IMR-90 (cell line): Measurements from ENCODE around the gene DTX3. TPM values are rescaled to one million over a fixed set of nuclear protein-coding genes. Genes with fewer than 3 reads are reported as not detected.

Experiments used
- ATAC-seq: fragments of 200-7000 bp; cut with Tn5 transposase; 2 replicates; pipeline ENCODE4 v1.9.1; 2020; ENCODE audit warnings: low read depth, mild to moderate bottlenecking, moderate library complexity
- BruUV-seq: library from RNA; stranded (reverse); fragments of 400-500 nt; replicated peaks from 2 replicates; lab custom pipeline; 2021; lab: Mats Ljungman, UMichigan
- CTCF ChIA-PET: fragments of 300-600 bp; formaldehyde crosslinking; extraction: SDS; loops from one replicate; lab custom pipeline; 2021; ENCODE audit warnings: antibody characterized with exemption; lab: Yijun Ruan, JAX
- POLR2A ChIA-PET: fragments of 300-600 bp; sonication (Branson Sonifier 250); formaldehyde crosslinking; loops from one replicate; lab custom pipeline; 2022; ENCODE audit warnings: antibody characterized with exemption; ENCODE audit not compliant: unreplicated experiment; lab: Charles Lee
- DNase-seq: peaks from one replicate; pipeline ENCODE4 v3.0.0; 2013
- H2AFZ ChIP-seq: replicated peaks from 2 replicates; pipeline ENCODE3; 2013; ENCODE audit warnings: low read length, mild to moderate bottlenecking; ENCODE audit not compliant: poor library complexity
- H2AK5ac ChIP-seq: 2 replicates; pipeline ENCODE4 v1.6.1; 2013; ENCODE audit warnings: low read depth, low read length, inconsistent platforms
- H2AK9ac ChIP-seq: replicated peaks from 2 replicates; pipeline ENCODE3; 2013; ENCODE audit warnings: mild to moderate bottlenecking, low read depth, low read length, moderate library complexity; ENCODE audit not compliant: poor library complexity
- H2BK120ac ChIP-seq: 2 replicates; pipeline ENCODE4 v1.6.1; 2013; ENCODE audit warnings: low read depth, low read length, inconsistent platforms
- H2BK15ac ChIP-seq: 3 replicates; pipeline ENCODE4 v1.6.1; 2013; ENCODE audit warnings: low read depth, low read length, inconsistent platforms
- H2BK20ac ChIP-seq: 2 replicates; pipeline ENCODE4 v1.6.1; 2013; ENCODE audit warnings: low read depth, mild to moderate bottlenecking, inconsistent platforms, low read length, moderate library complexity
- H2BK5ac ChIP-seq: 2 replicates; pipeline ENCODE4 v1.6.1; 2013; ENCODE audit warnings: mild to moderate bottlenecking, low read depth, low read length, inconsistent platforms; ENCODE audit not compliant: poor library complexity, severe bottlenecking
- H3K14ac ChIP-seq: replicated peaks from 2 replicates; pipeline ENCODE4 v1.6.1; 2013; ENCODE audit warnings: low read depth, low read length, inconsistent platforms
- H3K18ac ChIP-seq: 2 replicates; pipeline ENCODE4 v1.6.1; 2013; ENCODE audit warnings: low read depth, low read length, control low read depth
- H3K23ac ChIP-seq: 2 replicates; pipeline ENCODE4 v1.6.1; 2013; ENCODE audit warnings: low read depth, low read length, inconsistent platforms
- H3K27ac ChIP-seq: 2 replicates; pipeline ENCODE4 v1.5.1; 2013; ENCODE audit warnings: mild to moderate bottlenecking, control low read depth, low read length; ENCODE audit not compliant: insufficient read depth
- H3K27me3 ChIP-seq: 2 replicates; pipeline ENCODE4 v1.6.1; 2013; ENCODE audit warnings: low read length; ENCODE audit not compliant: control insufficient read depth, insufficient read depth
- H3K36me3 ChIP-seq: 2 replicates; pipeline ENCODE4 v1.6.1; 2013; ENCODE audit warnings: low read length, mixed read lengths; ENCODE audit not compliant: control insufficient read depth, insufficient read depth
- H3K4ac ChIP-seq: 2 replicates; pipeline ENCODE4 v1.6.1; 2013; ENCODE audit warnings: low read depth, low read length, inconsistent platforms
- H3K4me1 ChIP-seq: 2 replicates; pipeline ENCODE4 v1.6.1; 2013; ENCODE audit warnings: low read length, mixed read lengths; ENCODE audit not compliant: control insufficient read depth, insufficient read depth
- H3K4me2 ChIP-seq: 2 replicates; pipeline ENCODE4 v1.6.1; 2013; ENCODE audit warnings: low read depth, mild to moderate bottlenecking, control low read depth, low read length, moderate library complexity
- H3K4me3 ChIP-seq: 2 replicates; pipeline ENCODE4 v1.5.1; 2013; ENCODE audit warnings: low read depth, mild to moderate bottlenecking, control low read depth, low read length, moderate library complexity; ENCODE audit not compliant: insufficient read depth
- H3K56ac ChIP-seq: 2 replicates; pipeline ENCODE4 v1.6.1; 2013; ENCODE audit warnings: low read length, inconsistent platforms; ENCODE audit not compliant: insufficient read depth; ENCODE audit errors: extremely low read depth
- H3K79me1 ChIP-seq, 2 experiments: 2 replicates each; pipeline ENCODE4 v1.6.1; 2013; ENCODE audit warnings: low read length in 2 of 2, inconsistent platforms in 1 of 2, low read depth in 1 of 2
- H3K9ac ChIP-seq: 2 replicates; pipeline ENCODE4 v1.6.1; 2013; ENCODE audit warnings: low read depth, low read length, control low read depth
- H3K9me1 ChIP-seq: 2 replicates; pipeline ENCODE4 v1.6.1; 2013; ENCODE audit warnings: low read length, inconsistent platforms; ENCODE audit not compliant: insufficient read depth
- H3K9me3 ChIP-seq: 2 replicates; pipeline ENCODE4 v1.6.1; 2013; ENCODE audit warnings: low read length; ENCODE audit not compliant: control insufficient read depth, insufficient read depth
- H4K20me1 ChIP-seq: 2 replicates; pipeline ENCODE4 v1.6.1; 2013; ENCODE audit warnings: low read length, inconsistent platforms; ENCODE audit not compliant: insufficient read depth
- H4K5ac ChIP-seq: 2 replicates; pipeline ENCODE4 v1.6.1; 2013; ENCODE audit warnings: mild to moderate bottlenecking, low read depth, low read length, control low read depth
- H4K8ac ChIP-seq, 2 experiments: 2 replicates each; pipeline ENCODE4 v1.6.1; 2013; ENCODE audit warnings: low read depth in 2 of 2, low read length in 2 of 2, control low read depth in 1 of 2, inconsistent platforms in 1 of 2
- H4K91ac ChIP-seq: 2 replicates; pipeline ENCODE4 v1.6.1; 2013; ENCODE audit warnings: low read depth, low read length, inconsistent platforms; ENCODE audit not compliant: insufficient read depth
- BHLHE40 ChIP-seq: fragments of 150-350 bp; IDR thresholded peaks from 2 replicates; pipeline ENCODE4 v1.6.1; 2016; ENCODE audit warnings: mild to moderate bottlenecking, low read depth, low read length
- FOS ChIP-seq: fragments of 150-350 bp; IDR thresholded peaks from 2 replicates; pipeline ENCODE4 v1.6.1; 2016; ENCODE audit warnings: low read depth, low read length
- RCOR1 ChIP-seq: IDR thresholded peaks from 2 replicates; pipeline ENCODE4 v1.6.1; 2012; ENCODE audit warnings: mild to moderate bottlenecking, low read length, improper control_type of control experiment; ENCODE audit not compliant: insufficient replicate concordance
- WGBS, 2 experiments: methylation state at CpG; one replicate each; pipeline versions ENCODE4 v1.1.5 to v1.1.7; 2013; ENCODE audit warnings: missing lambda C conversion rate in 2 of 2; ENCODE audit not compliant: insufficient read length in 1 of 2; ENCODE audit errors: extremely low coverage in 2 of 2; 5-methylcytosine and 5-hydroxymethylcytosine counted together
- dilution Hi-C: fragments of 300-500 bp; cut with HindIII; formaldehyde crosslinking; loops from one replicate; pipeline ENCODE4 v1.14.3; 2018; ENCODE audit warnings: low sequenced_read_pairs; ENCODE audit not compliant: unreplicated experiment
- in situ Hi-C: fragments of 300-500 bp; cut with MboI; formaldehyde crosslinking; loops from 3 replicates; pipeline ENCODE4 v1.14.3; 2019; ENCODE audit warnings: low sequenced_read_pairs, inconsistent platforms, mixed read lengths
- intact Hi-C: fragments of 100-400 bp; cut with micrococcal nuclease; formaldehyde crosslinking; loops from 2 replicates; pipeline ENCODE4 v1.10.0; 2022
- polyA plus RNA-seq, 3 experiments: library from polyadenylated mRNA; depleted of rRNA; stranded (reverse); fragments of >200 nt; gene quantifications; 2 replicates each; pipeline ENCODE4 v1.2.3, GENCODE V29; 2012; ENCODE audit warnings: low replicate concordance in 1 of 3
- total RNA-seq: library from RNA; depleted of rRNA; stranded (reverse); fragments of >200 nt; gene quantifications from 2 replicates; pipeline ENCODE4 v1.2.3, GENCODE V29; 2012

DTX3 gene
- total and polyA plus RNA-seq, 2 of the 4 experiments (the other 2 are of a cell fraction), result 2.9 to 14.6 TPM

DNA sequence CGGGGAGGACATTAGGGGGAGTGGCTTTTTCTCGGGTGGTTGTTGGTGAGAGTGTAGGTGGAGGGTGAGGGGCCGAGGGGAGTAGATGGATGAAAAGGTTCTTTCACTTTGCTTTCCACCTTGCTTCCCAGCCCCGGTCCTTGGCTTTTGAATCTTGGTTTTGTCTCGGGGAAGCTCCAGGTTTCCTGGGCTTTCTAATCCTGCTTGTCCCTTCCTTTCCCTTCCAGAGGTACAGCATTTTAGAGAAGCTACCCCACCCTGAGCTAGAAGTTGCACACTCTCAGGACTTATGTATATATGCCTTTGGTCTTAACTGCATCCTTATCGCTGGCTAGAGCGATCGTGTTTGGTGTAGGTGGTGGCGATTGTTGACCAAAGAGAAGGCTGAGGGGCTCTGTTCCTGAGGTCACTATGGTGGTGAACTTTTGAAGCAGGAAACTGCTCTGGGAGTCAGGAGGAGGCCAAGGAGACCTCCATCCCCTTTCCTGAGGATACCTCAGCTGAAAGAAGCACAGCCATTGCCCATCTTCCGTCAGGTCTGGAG is 12.8 kb upstream of the DTX3 start:
- in situ Hi-C loops, result no loop called here
- Histone ChIP-seq H3K14ac (no peak overlapping the region), H3K36me3 (peaks cover 5% of the 10 kb centered on the region), H3K4ac (peak overlapping the region; percentile 59; the same call in 1 of the 2 replicates), H3K18ac (no peak overlapping the region), H3K4me1 (peaks cover 5% of the 10 kb centered on the region; the same call in 1 of the 2 replicates), H3K56ac (no peak overlapping the region), H3K4me3 (peak overlapping the region; percentile 88), H2AK9ac (no peak overlapping the region), H4K8ac (peak overlapping the region; percentile 91; a peak in 2 of 4 replicates), H2BK20ac (no peak overlapping the region), H3K4me2 (peak overlapping the region; percentile 89), H3K9ac (peak overlapping the region; percentile 48; the same call in 1 of the 2 replicates), H2BK120ac (no peak overlapping the region), H4K20me1 (no peaks in the 10 kb centered on the region), H3K27ac (no peak overlapping the region), H2AFZ (peak overlapping the region; percentile 99), H3K23ac (no peak overlapping the region), H2BK5ac (no peak overlapping the region), H4K5ac (no peak overlapping the region), H2AK5ac (peak overlapping the region; percentile 22; the same call in 1 of the 2 replicates), H3K9me1 (peaks cover 11% of the 10 kb centered on the region), H3K79me1 (peaks cover 15 to 25% of the 10 kb centered on the region in 2 experiments; a peak in 3 of 4 replicates), H3K9me3 (no peaks in the 10 kb centered on the region), H3K27me3 (peaks cover 10% of the 10 kb centered on the region), H2BK15ac (no peak overlapping the region), H4K91ac (no peak overlapping the region)
- intact Hi-C loops, result no loop called here
- ChIA-PET POLR2A (no interaction called here), CTCF (interaction anchor here (0.6 to 1.3 kb wide), 3 partner anchors 9 to 41 kb away, joined by 3 to 4 read pairs (median 4); partner anchors contain the start of gene B4GALNT1)
- 0% methylated on average over 1 of the region's 10 CpGs; no CpG with 5 or more reads in 1 of the 2 experiments for WGBS, 2 experiments
- DNase-seq, result no peak
- ATAC-seq, result no peak
- dilution Hi-C loops, result no loop called here
- no TSS peak for BruUV-seq
- TF ChIP-seq FOS, result no peak
- no peak for TF ChIP-seq BHLHE40
- TF ChIP-seq RCOR1, result no peak
